GM21825 (cell line): ENCODE data around the gene FNDC8.
"Not testable (repeated sequence)": the region's sequence is repeated elsewhere in the genome, so short reads cannot be mapped to it uniquely, and the experiment has no call there.

Experiments
- ATAC-seq: cut with Tn5 transposase; IDR thresholded peaks from one replicate; pipeline ENCODE4 v1.9.1; 2021; ENCODE audit warnings: mild to moderate bottlenecking, moderate library complexity; ENCODE audit not compliant: unreplicated experiment

Gene FNDC8

DNA sequence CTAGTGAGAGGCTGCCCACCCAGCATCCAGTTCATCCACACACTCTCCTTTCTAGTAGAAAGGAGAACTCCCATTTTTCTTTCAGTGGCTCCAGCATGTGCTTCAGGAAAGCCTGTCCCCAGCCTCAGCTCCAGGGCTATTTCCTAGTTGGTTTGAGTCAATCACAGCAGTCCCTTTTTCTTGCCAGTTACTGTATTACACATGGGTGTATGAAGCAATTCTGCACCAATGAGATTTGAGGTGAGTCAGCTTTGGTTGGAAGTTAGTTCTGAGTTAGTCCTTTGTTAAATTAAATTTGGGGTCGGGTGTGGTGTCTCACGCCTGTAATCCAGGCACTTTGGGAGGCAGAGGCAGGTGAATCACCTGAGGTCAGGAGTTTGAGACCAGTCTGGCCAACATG is 26.5 kb upstream of the FNDC8 start:
- ATAC-seq, result no peak

DNA sequence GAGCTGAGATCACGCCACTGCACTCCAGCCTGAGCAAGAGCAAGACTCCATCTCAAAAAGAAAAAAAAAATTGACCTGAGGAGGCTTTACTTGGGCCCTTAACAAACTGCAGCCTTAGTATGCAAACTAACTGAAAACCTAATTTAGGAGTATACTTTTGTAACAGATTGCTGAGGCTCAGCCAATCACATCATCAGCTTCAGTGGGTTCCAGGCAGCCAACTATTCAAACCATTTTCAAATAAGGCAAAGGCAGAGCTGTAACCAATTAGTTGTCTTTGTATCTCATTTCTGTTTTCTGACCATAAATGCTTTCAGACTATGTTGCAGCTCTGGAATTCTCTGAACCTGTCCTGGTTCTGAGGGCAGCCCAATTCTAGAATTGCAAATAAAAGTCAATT is 25.7 kb upstream of the FNDC8 start:
- ATAC-seq, result no peak

DNA sequence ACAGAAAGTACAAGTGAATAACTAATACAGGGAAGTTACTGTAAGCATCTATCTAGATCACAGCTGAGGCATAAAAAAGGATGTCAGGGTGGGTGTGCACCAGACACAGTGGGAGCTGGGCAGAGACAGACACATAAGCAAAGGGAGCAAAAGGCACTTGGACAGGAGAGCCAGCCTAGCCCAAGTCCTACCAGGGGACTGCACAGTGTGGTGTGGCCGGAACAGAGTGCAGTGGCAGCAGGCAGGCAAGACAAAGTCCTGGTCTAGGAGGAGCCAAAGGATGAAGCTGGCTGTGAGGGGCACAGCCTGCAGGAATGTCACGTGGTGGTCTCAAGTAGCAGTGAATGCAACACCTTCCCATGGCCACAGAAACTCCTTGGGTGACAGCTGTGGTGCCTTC is 23.6 kb upstream of the FNDC8 start:
- no peak for ATAC-seq

DNA sequence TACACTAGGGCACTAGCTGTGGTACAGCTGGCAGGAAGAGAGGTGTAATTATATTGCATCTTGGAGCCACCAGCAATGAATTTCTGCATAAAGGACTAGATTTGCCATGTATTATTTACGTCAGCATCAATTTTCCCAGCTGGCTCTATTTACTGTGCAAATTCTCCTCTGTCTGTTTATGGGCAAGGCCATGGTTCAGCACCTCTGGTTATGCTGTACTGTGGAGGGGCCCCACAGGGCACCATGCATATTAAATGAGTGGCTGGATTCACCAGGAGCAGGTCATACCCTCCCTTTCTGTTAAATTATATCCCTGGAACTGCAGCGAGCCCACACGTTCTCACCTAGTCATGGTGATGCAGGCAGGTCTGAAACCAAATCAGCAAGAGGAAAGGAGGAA is 21.5 kb upstream of the FNDC8 start:
- no peak for ATAC-seq

DNA sequence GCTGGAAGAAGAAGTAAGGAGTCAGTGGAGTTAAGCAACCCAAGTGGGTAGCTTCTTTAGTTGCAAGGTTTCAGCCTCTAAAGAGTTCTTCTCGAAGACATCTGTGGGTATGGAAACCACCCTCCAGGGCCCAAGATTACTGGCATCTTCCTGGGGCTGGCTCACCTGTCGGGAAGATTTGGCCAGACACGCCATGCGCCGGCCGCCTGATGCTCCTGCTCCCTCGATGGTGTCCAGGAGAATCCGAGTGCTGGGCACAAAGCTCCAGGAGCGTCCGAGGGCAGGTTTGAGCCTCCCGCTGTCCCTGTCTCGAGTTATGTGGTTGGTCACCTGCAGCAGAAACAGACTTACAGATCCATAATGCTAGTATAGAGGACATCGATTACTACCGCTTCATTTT is 20.4 kb upstream of the FNDC8 start:
- no peak for ATAC-seq

DNA sequence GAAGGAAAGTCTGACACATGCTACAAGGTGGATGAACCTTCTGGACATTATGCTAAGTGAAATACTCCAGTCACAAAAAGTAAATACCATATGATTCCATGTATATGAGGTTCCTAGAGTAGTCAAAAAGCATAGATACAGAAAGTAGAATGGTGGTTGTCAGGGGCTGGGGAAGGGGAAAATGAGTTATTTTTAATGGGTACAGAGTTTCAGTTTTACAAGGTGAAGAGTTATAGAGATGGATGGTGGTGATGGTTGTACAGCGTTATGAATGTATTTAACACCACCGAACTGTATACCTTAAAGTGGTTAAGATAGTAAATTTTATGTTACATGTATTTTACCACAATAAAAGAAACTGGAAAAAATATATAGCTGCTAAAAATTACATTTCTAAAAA is 19.7 kb upstream of the FNDC8 start:
- no peak for ATAC-seq

DNA sequence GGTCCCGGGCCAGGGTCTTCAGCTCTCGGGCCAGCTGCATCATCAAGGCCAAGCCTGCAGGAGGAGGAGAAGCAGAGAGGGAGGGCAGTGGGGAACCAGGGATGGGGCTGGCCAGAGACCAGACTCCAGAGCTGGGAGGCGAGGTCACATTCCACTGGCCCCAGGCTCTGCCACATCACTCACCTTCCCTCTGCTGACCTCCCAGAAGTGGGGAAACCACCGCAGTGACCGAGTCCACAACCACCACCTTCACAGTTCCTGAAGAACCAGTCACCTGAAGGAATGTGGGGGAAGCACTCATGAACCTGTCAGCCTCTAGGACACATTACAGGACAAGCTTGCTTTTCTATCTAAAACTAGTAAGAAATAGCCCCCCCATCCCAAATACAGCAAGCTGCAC is 18.1 kb upstream of the FNDC8 start:
- ATAC-seq, result no peak

DNA sequence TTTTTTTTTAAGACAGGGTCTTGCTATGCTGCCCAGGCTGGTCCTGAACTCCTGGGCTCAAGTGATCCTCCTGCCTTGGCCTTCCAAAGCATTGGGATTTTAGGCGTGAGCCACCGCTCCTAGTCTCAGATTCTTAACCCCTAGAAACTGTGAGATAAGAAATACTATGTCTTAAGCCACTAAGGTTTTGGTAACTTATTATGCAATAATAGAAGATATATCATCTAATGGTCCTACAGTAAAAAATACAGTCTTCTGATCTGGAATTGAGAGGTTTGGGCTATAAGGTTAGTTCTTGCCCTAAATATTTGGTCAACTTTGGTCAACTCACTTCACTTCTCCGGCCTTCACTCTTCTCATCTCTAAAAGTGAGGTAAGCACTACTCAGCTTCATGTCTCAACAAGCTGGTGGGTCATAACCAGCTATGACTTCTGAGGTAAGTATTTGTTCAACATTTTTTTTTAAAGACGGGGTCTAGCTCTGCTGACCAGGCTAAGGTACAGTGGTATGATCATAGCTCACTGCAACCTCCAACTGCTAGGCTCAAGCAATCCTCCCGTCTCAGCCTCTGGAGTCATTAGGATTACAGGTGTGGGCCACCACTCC is 16.5 kb upstream of the FNDC8 start:
- no peak for ATAC-seq

DNA sequence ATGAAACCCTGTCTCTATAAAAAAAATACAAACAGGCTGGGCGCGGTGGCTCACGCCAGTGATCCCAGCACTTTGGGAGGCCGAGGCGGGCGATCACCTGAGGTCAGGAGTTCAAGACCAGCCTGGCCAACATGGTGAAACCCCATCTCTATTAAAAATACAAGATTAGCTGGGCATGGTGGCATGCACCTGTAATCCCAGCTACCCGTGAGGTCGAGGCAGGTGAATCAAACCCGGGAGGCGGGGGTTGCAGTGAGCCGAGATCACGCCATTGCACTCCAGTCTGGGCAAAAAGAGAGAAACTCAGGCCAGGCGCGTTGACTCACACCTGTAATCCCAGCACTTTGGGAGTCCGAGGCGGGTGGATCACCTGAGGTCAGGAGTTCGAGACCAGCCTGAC is 10.6 kb upstream of the FNDC8 start:
- not testable (repeated sequence) for ATAC-seq

DNA sequence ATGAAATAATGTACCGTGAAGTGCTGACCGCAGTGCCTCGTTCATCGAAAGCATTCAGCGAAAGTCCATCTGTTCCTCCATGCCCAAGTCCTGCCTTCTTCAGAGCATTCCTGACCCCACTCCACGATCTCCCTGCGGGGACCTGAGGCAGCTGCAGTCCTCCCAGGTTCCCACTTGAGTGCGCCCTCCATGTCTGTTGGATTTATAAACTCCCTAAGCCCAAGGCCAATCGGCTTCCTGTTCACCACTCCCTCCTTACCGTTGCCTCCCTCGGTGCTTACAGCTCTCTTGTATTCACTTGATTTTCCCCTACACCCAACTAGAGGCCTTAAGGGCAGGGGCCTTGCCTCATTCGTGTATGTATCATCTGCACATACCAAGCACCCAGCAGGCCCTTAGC is 4.6 kb upstream of the FNDC8 start:
- no peak for ATAC-seq

DNA sequence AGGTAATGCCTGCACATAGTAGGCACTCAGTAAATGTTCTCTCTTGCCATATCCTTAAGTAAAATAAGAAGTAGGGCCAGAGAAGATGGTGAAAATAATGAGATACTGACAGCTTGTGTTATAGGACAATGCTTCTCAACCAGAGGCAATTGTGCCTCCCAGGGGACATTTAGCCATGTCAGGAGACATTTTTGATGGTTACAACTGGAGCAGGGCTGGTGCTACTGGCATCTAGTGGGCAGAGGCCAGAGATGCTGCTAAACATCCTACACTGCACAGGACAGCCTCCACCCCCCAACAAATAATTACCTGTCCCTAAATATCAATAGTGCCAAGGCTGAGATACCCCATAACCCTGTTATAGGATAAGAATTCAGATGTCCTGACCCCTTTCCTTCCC is 3.4 kb upstream of the FNDC8 start:
- no peak for ATAC-seq

DNA sequence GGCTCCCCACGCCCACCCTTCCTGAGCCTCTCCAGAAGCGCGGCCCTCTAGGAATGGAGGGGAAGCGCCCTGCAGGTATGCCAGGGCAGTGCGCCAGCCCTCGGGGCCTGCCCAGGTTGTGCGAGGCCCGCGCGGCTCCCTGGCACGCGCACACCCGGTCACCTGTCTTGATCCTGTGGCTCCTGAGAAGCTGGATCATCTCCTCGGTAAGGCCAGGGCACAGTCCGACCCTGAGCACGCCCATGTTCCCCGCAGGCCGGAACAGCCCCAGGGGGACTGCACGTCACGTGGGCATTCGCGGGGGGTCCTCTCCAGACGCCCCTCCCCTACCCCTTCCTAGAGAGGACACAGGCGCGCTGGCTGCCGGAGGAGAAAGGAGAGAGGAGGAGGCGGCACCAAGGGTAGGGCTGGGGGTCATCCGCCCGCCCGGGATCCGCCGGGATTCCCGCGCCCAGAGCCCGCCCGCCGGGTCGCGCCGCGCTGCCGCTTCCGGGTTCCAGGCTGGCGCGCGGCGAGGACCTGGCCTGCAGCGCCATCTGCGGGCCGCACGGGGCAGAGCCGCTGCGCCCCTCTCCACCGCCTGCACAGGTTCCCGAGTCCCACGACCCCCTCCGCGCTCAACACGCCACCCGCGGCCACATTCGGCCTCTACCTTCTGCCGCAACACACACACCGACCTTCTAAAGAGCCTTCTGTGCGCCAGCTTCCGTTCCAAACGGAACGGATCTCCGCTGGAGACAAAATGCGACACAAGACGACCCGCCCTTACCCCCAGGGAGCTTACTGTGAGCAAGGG is 1.8 kb upstream of the FNDC8 start, which contains the start of gene RAD51D:
RAD51D (minus strand) TSS at position 491 of the 796 bp plus-strand sequence; CDS start at position 244, 247 bp downstream.
- peak; percentile 70 for ATAC-seq

DNA sequence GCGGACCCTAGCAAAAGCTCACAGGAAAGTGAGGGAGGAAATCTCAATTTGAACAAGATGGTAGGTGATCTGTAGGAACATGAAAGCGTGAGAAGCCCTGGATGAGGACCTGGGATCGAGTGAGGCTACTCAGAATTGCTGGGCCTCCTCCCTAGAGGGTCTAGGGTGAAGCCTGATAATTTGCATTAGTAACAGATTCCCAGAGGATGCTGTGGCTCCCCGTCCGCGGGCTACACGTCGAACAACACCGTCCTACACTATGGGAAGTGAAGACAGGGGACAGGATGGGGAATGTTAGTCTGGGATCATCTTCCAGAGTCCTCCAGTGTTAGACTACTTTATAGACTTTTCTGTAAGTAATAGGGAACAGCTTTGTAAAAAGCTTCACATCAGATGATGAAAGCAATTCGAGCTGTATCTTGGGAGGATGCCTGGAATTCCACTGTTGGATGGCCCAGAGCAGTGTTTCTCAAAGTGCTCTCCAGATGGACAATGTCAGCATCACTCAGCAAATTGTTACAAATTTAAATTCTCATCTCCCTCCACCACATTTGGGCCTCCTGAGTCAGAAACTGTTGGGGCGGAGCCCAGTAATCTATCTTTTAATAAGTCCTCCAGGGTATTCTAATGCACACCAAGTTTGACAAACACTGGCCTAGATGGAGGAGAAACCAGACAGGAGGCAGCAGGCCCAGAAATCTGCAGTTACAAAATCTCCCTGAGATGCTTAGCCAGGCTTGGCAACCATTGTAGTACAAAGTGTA is 6.5 kb downstream of the FNDC8 start:
- ATAC-seq, result no peak

DNA sequence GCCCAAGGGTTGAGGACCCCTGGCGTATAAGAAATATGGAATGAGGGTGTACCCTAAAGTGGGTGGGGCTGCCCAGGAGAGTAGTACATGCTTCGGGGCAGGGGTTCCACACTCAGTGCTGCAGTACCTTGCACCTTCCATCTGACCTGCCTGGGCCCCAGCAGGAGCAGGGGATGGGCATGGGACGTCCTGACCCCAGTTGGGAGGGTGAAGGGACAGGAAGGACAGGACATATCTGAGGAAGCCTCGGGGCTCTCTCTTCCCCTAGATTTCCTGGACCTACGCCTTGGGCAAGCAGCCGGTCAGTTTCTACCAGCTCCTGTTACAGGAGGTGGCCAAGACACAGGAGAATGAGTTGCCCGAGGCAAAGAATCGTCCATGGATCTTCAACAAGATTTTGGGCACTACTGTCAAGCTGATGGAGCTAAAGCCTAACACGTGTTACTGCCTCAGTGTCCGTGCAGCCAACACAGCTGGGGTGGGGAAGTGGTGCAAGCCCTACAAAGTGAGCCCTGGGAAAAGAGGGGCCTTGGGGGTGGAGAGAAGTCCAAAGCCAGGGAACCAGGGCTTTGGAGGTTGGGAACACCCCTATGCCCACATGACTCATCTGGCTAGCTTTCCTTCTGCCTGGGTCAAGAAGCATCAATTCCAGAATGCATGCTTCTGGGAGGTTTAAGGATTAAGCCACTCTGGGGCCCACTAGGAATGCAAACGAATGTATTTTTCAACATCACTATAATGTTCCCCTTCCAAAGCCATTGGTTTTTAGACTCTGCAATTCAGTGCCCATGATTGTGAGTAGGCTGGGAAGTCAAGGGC is 7.9 kb downstream of the FNDC8 start:
- no peak for ATAC-seq

DNA sequence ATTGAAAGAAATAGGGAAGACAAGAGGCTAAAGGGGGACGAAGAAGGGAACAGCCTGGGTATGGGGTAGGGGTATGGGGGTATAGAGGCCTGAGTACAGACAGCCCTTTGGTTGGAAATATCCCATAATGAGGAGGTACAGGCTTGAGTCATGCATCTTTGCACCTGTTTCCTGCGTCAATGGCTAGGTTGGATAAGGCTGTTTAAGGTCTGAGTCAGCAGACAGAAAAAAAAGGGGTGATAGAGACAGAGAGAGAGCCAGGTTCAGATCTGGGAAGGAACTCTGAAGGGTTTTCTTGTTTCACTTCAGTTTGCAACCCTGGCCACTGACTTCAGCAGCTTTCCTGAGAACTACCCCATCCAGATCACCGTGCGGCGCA is 8.5 kb downstream of the FNDC8 start:
- no peak for ATAC-seq

DNA sequence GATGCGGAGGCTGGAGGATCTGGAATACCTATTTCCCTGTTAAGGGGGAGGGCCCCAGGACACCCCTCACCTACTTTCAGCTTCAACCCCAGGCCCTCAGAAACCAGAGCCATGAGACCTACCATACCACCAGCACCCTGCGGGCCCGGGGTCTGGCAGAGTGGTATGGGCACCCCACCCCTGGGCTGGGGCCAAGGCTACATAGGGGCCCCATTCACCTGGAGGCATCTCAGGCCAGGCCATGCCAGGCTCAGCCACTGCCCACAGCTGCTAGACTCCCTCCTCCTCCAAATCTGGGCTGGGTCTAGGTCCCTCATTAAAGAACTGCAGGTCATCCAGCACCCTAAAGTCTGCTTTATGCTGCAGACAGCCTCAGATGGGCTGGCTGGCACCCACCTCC is 9.0 kb downstream of the FNDC8 start:
- no peak for ATAC-seq

DNA sequence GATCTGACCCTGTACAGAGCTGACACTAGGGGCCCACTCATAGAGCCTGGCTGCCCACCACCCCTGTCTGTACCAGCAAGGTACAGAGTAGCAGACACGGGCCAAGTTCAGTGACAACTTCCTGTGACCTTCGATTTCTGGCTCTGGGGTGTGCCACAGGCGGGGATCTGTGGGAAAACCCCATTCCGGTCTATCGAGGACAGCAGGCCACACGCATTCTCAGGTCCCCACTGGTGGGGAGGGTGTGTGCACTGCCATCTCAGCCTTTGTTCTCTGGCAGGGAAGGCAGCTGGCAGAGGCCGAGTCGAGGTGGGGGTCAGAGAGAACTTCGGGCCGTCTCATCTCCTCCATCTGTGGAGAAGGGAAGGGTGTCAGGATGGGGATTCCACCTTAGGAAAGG is 10.7 kb downstream of the FNDC8 start:
- no peak for ATAC-seq

DNA sequence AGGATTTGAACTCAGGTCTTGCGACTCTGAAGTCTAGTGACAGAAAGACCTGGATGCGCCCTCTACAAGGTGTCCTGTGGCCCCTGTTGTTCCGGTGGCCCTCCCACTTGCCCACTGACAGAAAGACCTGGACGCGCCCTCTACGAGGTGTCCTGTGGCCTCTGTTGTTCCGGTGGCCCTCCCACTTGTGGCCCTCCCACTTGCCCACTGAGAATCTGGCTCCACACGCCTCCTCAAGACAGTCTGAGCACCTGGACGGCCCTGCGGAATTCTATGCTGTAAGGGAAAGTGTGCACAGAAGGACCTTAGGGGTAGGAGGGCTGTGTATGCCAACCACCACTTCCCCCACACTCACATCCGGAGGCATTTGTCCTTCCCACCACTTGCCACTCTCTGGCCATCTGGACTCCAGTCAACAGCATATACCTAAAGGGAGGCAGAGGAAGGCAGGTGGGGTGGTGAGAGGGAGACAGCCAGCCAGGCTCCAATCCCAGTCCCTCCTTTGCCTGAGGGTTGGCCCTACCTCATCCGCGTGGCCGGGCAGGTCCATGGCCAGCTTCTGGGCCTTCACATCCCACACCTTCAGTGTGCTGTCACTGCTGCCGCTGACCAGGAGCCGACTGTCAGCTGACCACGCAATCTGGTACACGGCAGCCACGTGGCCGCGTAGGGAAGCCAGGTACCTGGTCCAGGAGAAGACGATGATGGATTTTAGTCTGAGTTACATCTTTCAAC is 11.6 kb downstream of the FNDC8 start:
- no peak for ATAC-seq

DNA sequence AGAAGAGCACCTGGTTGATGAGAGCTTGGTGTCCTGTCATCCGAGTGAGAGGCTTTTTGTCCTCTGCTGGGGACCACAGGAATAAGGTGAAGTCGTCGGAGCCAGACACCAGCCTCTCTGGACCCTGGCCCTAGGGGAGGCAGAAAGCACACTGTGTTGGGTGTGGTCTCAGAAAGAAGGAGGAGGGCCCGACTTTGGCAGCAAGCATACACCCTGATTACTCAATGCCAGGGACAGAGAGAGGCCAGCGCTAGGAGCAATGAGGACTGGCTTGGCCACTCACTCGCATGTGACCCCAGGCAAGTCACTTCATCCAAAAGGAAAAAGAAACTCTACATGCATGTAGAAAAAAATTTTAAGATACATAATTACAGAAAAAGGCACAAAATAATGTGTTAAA is 13.9 kb downstream of the FNDC8 start:
- ATAC-seq, result no peak

DNA sequence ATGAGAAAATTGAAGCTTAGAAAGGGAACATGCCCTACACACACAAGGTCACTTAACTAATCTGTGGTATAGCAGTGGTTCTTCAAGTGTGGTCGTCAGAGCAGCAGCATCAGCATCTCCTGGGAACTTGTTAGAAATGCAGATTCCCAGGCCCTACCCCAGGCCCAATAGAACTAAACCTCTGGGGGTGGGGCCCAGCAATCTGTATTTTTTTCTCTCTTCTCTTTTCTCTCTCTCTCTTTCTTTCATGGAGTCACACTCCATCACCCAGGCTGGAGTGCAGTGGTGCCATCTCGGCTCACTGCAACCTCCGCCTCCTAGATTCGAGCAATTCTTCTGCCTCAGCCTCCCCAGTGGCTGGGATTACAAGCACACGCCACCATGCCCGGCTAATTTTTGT is 16.8 kb downstream of the FNDC8 start:
- no peak for ATAC-seq
